Measurements from ENCODE around the gene MALAT1. TPM values are rescaled to one million over a fixed set of nuclear protein-coding genes. Genes with fewer than 3 reads are reported as not detected.

Gene MALAT1
- total RNA-seq, 1 experiment from 2014 or later: 2,040 TPM

- peak; percentile 75 for DNase-seq (ENCODE audit: low spot score)
Measured at GRCh38 chr11:65478388-65479183, 20.3 kb upstream of the MALAT1 start.

GRCh38 chr11:65479184-65480145, 19.4 kb upstream of the MALAT1 start:
- DNase-seq (ENCODE audit: low spot score): peak; percentile 88

- no peak for DNase-seq (ENCODE audit: low spot score)
Measured at GRCh38 chr11:65482306-65482850, 16.5 kb upstream of the MALAT1 start.

- DNase-seq (ENCODE audit: low spot score): no peak
Measured at GRCh38 chr11:65485920-65486219, 13.0 kb upstream of the MALAT1 start.

- no peak for DNase-seq (ENCODE audit: low spot score)
Measured at GRCh38 chr11:65486570-65487466, 12.0 kb upstream of the MALAT1 start.

GRCh38 chr11:65487467-65488272, 11.2 kb upstream of the MALAT1 start:
- peak; percentile 100 for DNase-seq (ENCODE audit: low spot score)

GRCh38 chr11:65488273-65489034, 10.4 kb upstream of the MALAT1 start:
- DNase-seq (ENCODE audit: low spot score): peak; percentile 66

GRCh38 chr11:65489035-65489705, 9.7 kb upstream of the MALAT1 start:
- peak; percentile 40 for DNase-seq (ENCODE audit: low spot score)

- DNase-seq (ENCODE audit: low spot score): peak; percentile 71
Measured at GRCh38 chr11:65489706-65490320, 9.0 kb upstream of the MALAT1 start.

- DNase-seq (ENCODE audit: low spot score): no peak
Measured at GRCh38 chr11:65491163-65491465, 7.7 kb upstream of the MALAT1 start.

GRCh38 chr11:65491614-65492386, 7.0 kb upstream of the MALAT1 start:
- DNase-seq (ENCODE audit: low spot score): peak; percentile 98

GRCh38 chr11:65492387-65492636, 6.5 kb upstream of the MALAT1 start:
- no peak for DNase-seq (ENCODE audit: low spot score)

- peak; percentile 87 for DNase-seq (ENCODE audit: low spot score)
Measured at GRCh38 chr11:65492637-65493366, 6.0 kb upstream of the MALAT1 start.

- peak; percentile 98 for DNase-seq (ENCODE audit: low spot score)
Measured at GRCh38 chr11:65493367-65494176, 5.3 kb upstream of the MALAT1 start.

GRCh38 chr11:65496304-65497140, 2.3 kb upstream of the MALAT1 start:
- DNase-seq (ENCODE audit: low spot score): no peak

Measured in HT-29 (cell line).